HEK293 (cell line): ENCODE results near the gene TCHHL1.

Source experiments
- KLF10 ChIP-seq: fragments of 450-650 bp; IDR thresholded peaks from 2 replicates; pipeline ENCODE4 v1.5.1; 2018; ENCODE audit warnings: missing biosample characterization, mild to moderate bottlenecking, missing genetic modification characterization
- MYNN ChIP-seq: fragments of 450-650 bp; formaldehyde crosslinking; IDR thresholded peaks from 2 replicates; pipeline ENCODE4 v1.5.1; 2016; ENCODE audit warnings: missing biosample characterization, missing genetic modification characterization, borderline replicate concordance
- SCRT1 ChIP-seq: fragments of 450-650 bp; formaldehyde crosslinking; IDR thresholded peaks from 2 replicates; pipeline ENCODE4 v1.5.1; 2016; ENCODE audit warnings: missing biosample characterization, missing genetic modification characterization, borderline replicate concordance
- SP7 ChIP-seq: fragments of 450-650 bp; formaldehyde crosslinking; IDR thresholded peaks from 2 replicates; pipeline ENCODE4 v1.5.1; 2016; ENCODE audit warnings: missing biosample characterization, missing genetic modification characterization
- ZBTB17 ChIP-seq: fragments of 450-650 bp; formaldehyde crosslinking; IDR thresholded peaks from 2 replicates; pipeline ENCODE4 v1.5.1; 2016; ENCODE audit warnings: missing biosample characterization, missing genetic modification characterization
- ZBTB7A ChIP-seq: fragments of 450-650 bp; formaldehyde crosslinking; IDR thresholded peaks from 2 replicates; pipeline ENCODE4 v1.5.1; 2016; ENCODE audit warnings: low read depth, missing biosample characterization, missing genetic modification characterization
- ZEB2 ChIP-seq: fragments of 450-650 bp; formaldehyde crosslinking; IDR thresholded peaks from 2 replicates; pipeline ENCODE4 v1.5.1; 2016; ENCODE audit warnings: missing biosample characterization, missing genetic modification characterization
- ZFHX2 ChIP-seq: fragments of 450-650 bp; formaldehyde crosslinking; conservative IDR thresholded peaks from 2 replicates; pipeline ENCODE4 v1.5.1; 2016; ENCODE audit warnings: missing biosample characterization, missing genetic modification characterization
- ZFP69B ChIP-seq: fragments of 450-650 bp; formaldehyde crosslinking; IDR thresholded peaks from 2 replicates; pipeline ENCODE4 v1.5.1; 2016; ENCODE audit warnings: missing biosample characterization, missing genetic modification characterization
- ZNF169 ChIP-seq: fragments of 450-650 bp; formaldehyde crosslinking; IDR thresholded peaks from 2 replicates; pipeline ENCODE4 v1.5.1; 2016; ENCODE audit warnings: missing biosample characterization, missing genetic modification characterization
- ZNF184 ChIP-seq: fragments of 450-650 bp; IDR thresholded peaks from 2 replicates; pipeline ENCODE4 v1.5.1; 2018; ENCODE audit warnings: missing biosample characterization, mild to moderate bottlenecking, missing genetic modification characterization
- ZNF324 ChIP-seq: fragments of 450-650 bp; formaldehyde crosslinking; IDR thresholded peaks from 2 replicates; pipeline ENCODE4 v1.5.1; 2016; ENCODE audit warnings: missing biosample characterization, missing genetic modification characterization
- ZNF544 ChIP-seq: fragments of 450-650 bp; formaldehyde crosslinking; IDR thresholded peaks from 2 replicates; pipeline ENCODE4 v1.5.0; 2017; ENCODE audit warnings: missing biosample characterization, missing genetic modification characterization
- ZNF610 ChIP-seq: fragments of 450-650 bp; formaldehyde crosslinking; IDR thresholded peaks from 2 replicates; pipeline ENCODE4 v1.5.1; 2016; ENCODE audit warnings: missing biosample characterization, missing genetic modification characterization, borderline replicate concordance
- ZNF629 ChIP-seq: fragments of 450-650 bp; formaldehyde crosslinking; IDR thresholded peaks from 2 replicates; pipeline ENCODE4 v1.5.1; 2017; ENCODE audit warnings: missing biosample characterization, missing genetic modification characterization
- ZNF654 ChIP-seq: fragments of 450-650 bp; formaldehyde crosslinking; IDR thresholded peaks from 2 replicates; pipeline ENCODE4 v1.5.1; 2016; ENCODE audit warnings: low read depth, missing biosample characterization, missing genetic modification characterization
- ZNF670 ChIP-seq: fragments of 450-650 bp; formaldehyde crosslinking; IDR thresholded peaks from 2 replicates; pipeline ENCODE4 v1.5.1; 2016; ENCODE audit warnings: missing biosample characterization, missing genetic modification characterization, low read depth
- ZNF707 ChIP-seq: fragments of 450-650 bp; formaldehyde crosslinking; IDR thresholded peaks from 2 replicates; pipeline ENCODE4 v1.5.1; 2016; ENCODE audit warnings: missing biosample characterization, missing genetic modification characterization
- ZNF792 ChIP-seq: fragments of 450-650 bp; formaldehyde crosslinking; IDR thresholded peaks from 2 replicates; pipeline ENCODE4 v1.5.1; 2016; ENCODE audit warnings: missing biosample characterization, missing genetic modification characterization
- TF ChIP-seq, protein P1 (sequence below): fragments of 450-650 bp; formaldehyde crosslinking; IDR thresholded peaks from 2 replicates; pipeline ENCODE4 v1.5.1; 2017; ENCODE audit warnings: missing biosample characterization, missing genetic modification characterization
- TF ChIP-seq, protein P2 (sequence below): fragments of 450-650 bp; formaldehyde crosslinking; IDR thresholded peaks from 2 replicates; pipeline ENCODE4 v1.5.1; 2016; ENCODE audit warnings: missing biosample characterization, missing genetic modification characterization, borderline replicate concordance
- TF ChIP-seq, protein P3 (sequence below): fragments of 450-650 bp; formaldehyde crosslinking; IDR thresholded peaks from 2 replicates; pipeline ENCODE4 v1.5.1; 2016; ENCODE audit warnings: missing biosample characterization, missing genetic modification characterization
- TF ChIP-seq, protein P4 (sequence below): fragments of 450-650 bp; formaldehyde crosslinking; IDR thresholded peaks from 2 replicates; pipeline ENCODE4 v1.5.1; 2017; ENCODE audit warnings: missing biosample characterization, missing genetic modification characterization
- TF ChIP-seq, protein P5 (sequence below): fragments of 450-650 bp; formaldehyde crosslinking; optimal IDR thresholded peaks from 2 replicates; pipeline ENCODE3; 2016; ENCODE audit warnings: missing biosample characterization, mild to moderate bottlenecking, missing genetic modification characterization
- TF ChIP-seq, protein P6 (sequence below): fragments of 450-650 bp; formaldehyde crosslinking; IDR thresholded peaks from 2 replicates; pipeline ENCODE4 v1.5.1; 2016; ENCODE audit warnings: missing biosample characterization, missing genetic modification characterization
- TF ChIP-seq, protein P7 (sequence below): fragments of 450-650 bp; formaldehyde crosslinking; IDR thresholded peaks from 2 replicates; pipeline ENCODE4 v1.5.1; 2016; ENCODE audit warnings: missing biosample characterization, missing genetic modification characterization

Gene TCHHL1

DNA sequence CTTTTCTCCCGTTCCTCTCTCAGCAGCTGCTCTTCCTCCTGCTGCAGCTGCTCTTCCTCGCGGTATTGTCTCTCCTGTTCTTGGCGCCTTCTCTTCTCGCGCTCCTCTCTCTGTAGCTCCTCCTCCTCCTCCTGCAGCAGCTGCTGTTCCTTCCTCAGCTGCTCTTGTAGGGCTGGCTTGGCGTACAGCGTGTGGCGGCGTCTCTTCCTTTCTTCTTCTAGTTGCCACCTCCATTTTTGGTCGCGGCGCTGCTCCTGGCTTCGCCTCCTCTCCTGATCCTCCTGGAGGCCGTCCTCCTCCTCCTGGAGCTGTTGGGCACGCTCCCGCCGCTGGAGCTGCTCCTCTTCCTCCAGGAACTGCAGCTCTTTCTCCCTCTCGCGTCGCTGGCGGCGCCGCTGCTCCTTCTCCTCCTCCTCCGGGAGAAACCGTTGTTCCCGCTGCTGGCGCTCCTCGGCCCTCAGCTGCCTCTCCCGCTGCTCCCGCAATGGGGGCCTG is 21.5 kb upstream of the TCHHL1 start (continued):
- no peak for TF ChIP-seq SCRT1 (tag by site-specific recombination)
- TF ChIP-seq ZFP69B, result peak; percentile 16; the same call in 1 of the 2 replicates
- TF ChIP-seq, protein P1, sequence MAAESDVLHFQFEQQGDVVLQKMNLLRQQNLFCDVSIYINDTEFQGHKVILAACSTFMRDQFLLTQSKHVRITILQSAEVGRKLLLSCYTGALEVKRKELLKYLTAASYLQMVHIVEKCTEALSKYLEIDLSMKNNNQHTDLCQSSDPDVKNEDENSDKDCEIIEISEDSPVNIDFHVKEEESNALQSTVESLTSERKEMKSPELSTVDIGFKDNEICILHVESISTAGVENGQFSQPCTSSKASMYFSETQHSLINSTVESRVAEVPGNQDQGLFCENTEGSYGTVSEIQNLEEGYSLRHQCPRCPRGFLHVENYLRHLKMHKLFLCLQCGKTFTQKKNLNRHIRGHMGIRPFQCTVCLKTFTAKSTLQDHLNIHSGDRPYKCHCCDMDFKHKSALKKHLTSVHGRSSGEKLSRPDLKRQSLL (tag by site-specific recombination), result peak; percentile 95
- TF ChIP-seq ZEB2, result peak; percentile 19; the same call in 1 of the 2 replicates
- TF ChIP-seq ZNF169 (tag by site-specific recombination), result no peak
- no peak for TF ChIP-seq ZNF544 (tag by site-specific recombination)
- TF ChIP-seq ZNF629 (tag by site-specific recombination), result no peak
- TF ChIP-seq, protein P2, sequence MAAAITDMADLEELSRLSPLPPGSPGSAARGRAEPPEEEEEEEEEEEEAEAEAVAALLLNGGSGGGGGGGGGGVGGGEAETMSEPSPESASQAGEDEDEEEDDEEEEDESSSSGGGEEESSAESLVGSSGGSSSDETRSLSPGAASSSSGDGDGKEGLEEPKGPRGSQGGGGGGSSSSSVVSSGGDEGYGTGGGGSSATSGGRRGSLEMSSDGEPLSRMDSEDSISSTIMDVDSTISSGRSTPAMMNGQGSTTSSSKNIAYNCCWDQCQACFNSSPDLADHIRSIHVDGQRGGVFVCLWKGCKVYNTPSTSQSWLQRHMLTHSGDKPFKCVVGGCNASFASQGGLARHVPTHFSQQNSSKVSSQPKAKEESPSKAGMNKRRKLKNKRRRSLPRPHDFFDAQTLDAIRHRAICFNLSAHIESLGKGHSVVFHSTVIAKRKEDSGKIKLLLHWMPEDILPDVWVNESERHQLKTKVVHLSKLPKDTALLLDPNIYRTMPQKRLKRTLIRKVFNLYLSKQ (tag by site-specific recombination), result no peak
- no peak for TF ChIP-seq ZNF324 (tag by site-specific recombination)
- no peak; the same call in 1 of the 2 replicates for TF ChIP-seq ZBTB7A
- no peak for TF ChIP-seq MYNN (tag by site-specific recombination)
- TF ChIP-seq, protein P3, sequence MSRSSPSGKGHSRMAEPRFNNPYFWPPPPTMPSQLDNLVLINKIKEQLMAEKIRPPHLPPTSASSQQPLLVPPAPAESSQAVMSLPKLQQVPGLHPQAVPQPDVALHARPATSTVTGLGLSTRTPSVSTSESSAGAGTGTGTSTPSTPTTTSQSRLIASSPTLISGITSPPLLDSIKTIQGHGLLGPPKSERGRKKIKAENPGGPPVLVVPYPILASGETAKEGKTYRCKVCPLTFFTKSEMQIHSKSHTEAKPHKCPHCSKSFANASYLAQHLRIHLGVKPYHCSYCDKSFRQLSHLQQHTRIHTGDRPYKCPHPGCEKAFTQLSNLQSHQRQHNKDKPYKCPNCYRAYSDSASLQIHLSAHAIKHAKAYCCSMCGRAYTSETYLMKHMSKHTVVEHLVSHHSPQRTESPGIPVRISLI (tag by site-specific recombination), result no peak
- no peak for TF ChIP-seq ZNF707 (tag by site-specific recombination)
- TF ChIP-seq ZNF610 (tag by site-specific recombination), result no peak
- TF ChIP-seq, protein P4, sequence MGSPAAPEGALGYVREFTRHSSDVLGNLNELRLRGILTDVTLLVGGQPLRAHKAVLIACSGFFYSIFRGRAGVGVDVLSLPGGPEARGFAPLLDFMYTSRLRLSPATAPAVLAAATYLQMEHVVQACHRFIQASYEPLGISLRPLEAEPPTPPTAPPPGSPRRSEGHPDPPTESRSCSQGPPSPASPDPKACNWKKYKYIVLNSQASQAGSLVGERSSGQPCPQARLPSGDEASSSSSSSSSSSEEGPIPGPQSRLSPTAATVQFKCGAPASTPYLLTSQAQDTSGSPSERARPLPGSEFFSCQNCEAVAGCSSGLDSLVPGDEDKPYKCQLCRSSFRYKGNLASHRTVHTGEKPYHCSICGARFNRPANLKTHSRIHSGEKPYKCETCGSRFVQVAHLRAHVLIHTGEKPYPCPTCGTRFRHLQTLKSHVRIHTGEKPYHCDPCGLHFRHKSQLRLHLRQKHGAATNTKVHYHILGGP, result no peak
- TF ChIP-seq ZNF654 (tag by site-specific recombination), result no peak
- no peak for TF ChIP-seq ZNF792 (tag by site-specific recombination)
- TF ChIP-seq, protein P5, sequence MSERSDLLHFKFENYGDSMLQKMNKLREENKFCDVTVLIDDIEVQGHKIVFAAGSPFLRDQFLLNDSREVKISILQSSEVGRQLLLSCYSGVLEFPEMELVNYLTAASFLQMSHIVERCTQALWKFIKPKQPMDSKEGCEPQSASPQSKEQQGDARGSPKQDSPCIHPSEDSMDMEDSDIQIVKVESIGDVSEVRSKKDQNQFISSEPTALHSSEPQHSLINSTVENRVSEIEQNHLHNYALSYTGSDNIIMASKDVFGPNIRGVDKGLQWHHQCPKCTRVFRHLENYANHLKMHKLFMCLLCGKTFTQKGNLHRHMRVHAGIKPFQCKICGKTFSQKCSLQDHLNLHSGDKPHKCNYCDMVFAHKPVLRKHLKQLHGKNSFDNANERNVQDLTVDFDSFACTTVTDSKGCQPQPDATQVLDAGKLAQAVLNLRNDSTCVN, result no peak
- TF ChIP-seq KLF10 (tag by site-specific recombination), result no peak
- TF ChIP-seq, protein P6, sequence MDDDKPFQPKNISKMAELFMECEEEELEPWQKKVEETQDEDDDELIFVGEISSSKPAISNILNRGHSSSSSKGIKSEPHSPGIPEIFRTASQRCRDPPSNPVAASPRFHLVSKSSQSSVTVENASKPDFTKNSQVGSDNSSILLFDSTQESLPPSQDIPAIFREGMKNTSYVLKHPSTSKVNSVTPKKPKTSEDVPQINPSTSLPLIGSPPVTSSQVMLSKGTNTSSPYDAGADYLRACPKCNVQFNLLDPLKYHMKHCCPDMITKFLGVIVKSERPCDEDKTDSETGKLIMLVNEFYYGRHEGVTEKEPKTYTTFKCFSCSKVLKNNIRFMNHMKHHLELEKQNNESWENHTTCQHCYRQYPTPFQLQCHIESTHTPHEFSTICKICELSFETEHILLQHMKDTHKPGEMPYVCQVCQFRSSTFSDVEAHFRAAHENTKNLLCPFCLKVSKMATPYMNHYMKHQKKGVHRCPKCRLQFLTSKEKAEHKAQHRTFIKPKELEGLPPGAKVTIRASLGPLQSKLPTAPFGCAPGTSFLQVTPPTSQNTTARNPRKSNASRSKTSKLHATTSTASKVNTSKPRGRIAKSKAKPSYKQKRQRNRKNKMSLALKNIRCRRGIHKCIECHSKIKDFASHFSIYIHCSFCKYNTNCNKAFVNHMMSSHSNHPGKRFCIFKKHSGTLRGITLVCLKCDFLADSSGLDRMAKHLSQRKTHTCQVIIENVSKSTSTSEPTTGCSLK (tag by site-specific recombination), result no peak
- TF ChIP-seq ZBTB17, result no peak
- TF ChIP-seq, protein P7, sequence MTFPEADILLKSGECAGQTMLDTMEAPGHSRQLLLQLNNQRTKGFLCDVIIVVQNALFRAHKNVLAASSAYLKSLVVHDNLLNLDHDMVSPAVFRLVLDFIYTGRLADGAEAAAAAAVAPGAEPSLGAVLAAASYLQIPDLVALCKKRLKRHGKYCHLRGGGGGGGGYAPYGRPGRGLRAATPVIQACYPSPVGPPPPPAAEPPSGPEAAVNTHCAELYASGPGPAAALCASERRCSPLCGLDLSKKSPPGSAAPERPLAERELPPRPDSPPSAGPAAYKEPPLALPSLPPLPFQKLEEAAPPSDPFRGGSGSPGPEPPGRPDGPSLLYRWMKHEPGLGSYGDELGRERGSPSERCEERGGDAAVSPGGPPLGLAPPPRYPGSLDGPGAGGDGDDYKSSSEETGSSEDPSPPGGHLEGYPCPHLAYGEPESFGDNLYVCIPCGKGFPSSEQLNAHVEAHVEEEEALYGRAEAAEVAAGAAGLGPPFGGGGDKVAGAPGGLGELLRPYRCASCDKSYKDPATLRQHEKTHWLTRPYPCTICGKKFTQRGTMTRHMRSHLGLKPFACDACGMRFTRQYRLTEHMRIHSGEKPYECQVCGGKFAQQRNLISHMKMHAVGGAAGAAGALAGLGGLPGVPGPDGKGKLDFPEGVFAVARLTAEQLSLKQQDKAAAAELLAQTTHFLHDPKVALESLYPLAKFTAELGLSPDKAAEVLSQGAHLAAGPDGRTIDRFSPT, result no peak
- no peak for TF ChIP-seq ZNF184 (tag by site-specific recombination)
- no peak; the same call in 1 of the 2 replicates for TF ChIP-seq SP7 (tag by site-specific recombination)
- no peak for TF ChIP-seq ZNF670 (tag by site-specific recombination)
- no peak for TF ChIP-seq ZFHX2 (tag by site-specific recombination)
